Gastroesophageal sphincter (tissue), 4 donors: ENCODE measurements around the gene NHP2. TPM values are rescaled to one million over a fixed set of nuclear protein-coding genes. Genes with fewer than 3 reads are reported as not detected.
"Not testable (repeated sequence)": the region's sequence is repeated elsewhere in the genome, so short reads cannot be mapped to it uniquely, and the experiment has no call there.

ENCODE experiments used
- ATAC-seq: fragments of 150-250 bp; one replicate; pipeline ENCODE4 v1.9.1; 2016; ENCODE audit warnings: mild to moderate bottlenecking, moderate library complexity
- H3K27ac ChIP-seq, 4 donors: fragments of 200-600 bp; sonication (generic) in 3 of 4; 1 replicate in 3 of 4; 2 replicates in 1 of 4; pipeline ENCODE4 v1.5.1; 2016 to 2019
- H3K27me3 ChIP-seq: fragments of 200-600 bp; sonication (generic); one replicate; pipeline ENCODE4 v1.5.1; 2019
- H3K36me3 ChIP-seq, 2 donors: fragments of 200-600 bp; sonication (generic); one replicate each; pipeline ENCODE4 v1.5.1; 2019; ENCODE audit warnings: control low read depth in 1 of 2
- H3K4me1 ChIP-seq, 3 donors: fragments of 200-600 bp; sonication (generic); 1 replicate in 2 of 3; 2 replicates in 1 of 3; pipeline ENCODE4 v1.5.1; 2016 to 2019; ENCODE audit warnings: control low read depth in 2 of 3
- H3K4me3 ChIP-seq, 2 donors: fragments of 200-600 bp; sonication (generic); one replicate each; pipeline ENCODE4 v1.5.1; 2019; ENCODE audit warnings: mild to moderate bottlenecking in 1 of 2, moderate library complexity in 1 of 2
- H3K9me3 ChIP-seq, 3 donors: fragments of 200-600 bp; sonication (generic); one replicate each; pipeline ENCODE4 v1.5.1; 2017 to 2019; ENCODE audit warnings: control low read depth in 2 of 3
- EP300 ChIP-seq: sonication (generic); formaldehyde crosslinking; IDR thresholded peaks from one replicate; pipeline ENCODE4 v1.6.1; 2017; ENCODE audit warnings: antibody characterized with exemption, mild to moderate bottlenecking
- POLR2A ChIP-seq, 2 donors: fragments of 450-650 bp; IDR thresholded peaks; one replicate each; pipeline ENCODE4 v1.6.1; 2017; ENCODE audit warnings: antibody characterized with exemption in 2 of 2, mild to moderate bottlenecking in 2 of 2, moderate library complexity in 1 of 2
- POLR2AphosphoS5 ChIP-seq: sonication (generic); formaldehyde crosslinking; IDR thresholded peaks from one replicate; pipeline ENCODE4 v1.6.1; 2017; ENCODE audit warnings: antibody characterized with exemption
- WGBS, 2 donors: methylation state at CpG; one replicate each; pipeline ENCODE4 v1.1.5; 2018; ENCODE audit warnings: low coverage in 1 of 2; 5-methylcytosine and 5-hydroxymethylcytosine counted together
- total RNA-seq, 4 donors: library from RNA; depleted of rRNA; stranded (reverse); fragments of >200 nt; gene quantifications; one replicate each; pipeline ENCODE4 v1.1.0, GENCODE V29; 2016
- TF ChIP-seq, protein P1 (sequence below), 4 experiments: fragments of 200-600 bp in 2 of 4; fragments of 450-650 bp in 2 of 4; sonication (generic) in 1 of 4; IDR thresholded peaks; one replicate each; pipeline ENCODE4 v1.5.1; 2017 to 2019; ENCODE audit warnings: antibody characterized with exemption in 4 of 4, mild to moderate bottlenecking in 2 of 4, moderate library complexity in 2 of 4

NHP2 gene
- total RNA-seq, 4 donors from 2014 or later, result 192 to 253 (median 218) TPM

- Histone ChIP-seq H3K9me3 (no peaks in the 10 kb centered on the region), H3K4me3 (no peak overlapping the region), H3K36me3 (no peaks in the 10 kb centered on the region), H3K27me3 (no peaks in the 10 kb centered on the region), H3K4me1 (peaks cover 0 to 6% (median 0%) of the 10 kb centered on the region in 3 donors), H3K27ac (no peak overlapping the region)
- no peak for ATAC-seq
- WGBS, 2 donors, result 72 to 73% methylated on average over 5 to 12 of the region's 12 CpGs
- TF ChIP-seq POLR2AphosphoS5, result no peak
- TF ChIP-seq POLR2A (IDR thresholded peaks at IDR 0.05), result no peak
- no peak for TF ChIP-seq EP300
- TF ChIP-seq, protein P1, sequence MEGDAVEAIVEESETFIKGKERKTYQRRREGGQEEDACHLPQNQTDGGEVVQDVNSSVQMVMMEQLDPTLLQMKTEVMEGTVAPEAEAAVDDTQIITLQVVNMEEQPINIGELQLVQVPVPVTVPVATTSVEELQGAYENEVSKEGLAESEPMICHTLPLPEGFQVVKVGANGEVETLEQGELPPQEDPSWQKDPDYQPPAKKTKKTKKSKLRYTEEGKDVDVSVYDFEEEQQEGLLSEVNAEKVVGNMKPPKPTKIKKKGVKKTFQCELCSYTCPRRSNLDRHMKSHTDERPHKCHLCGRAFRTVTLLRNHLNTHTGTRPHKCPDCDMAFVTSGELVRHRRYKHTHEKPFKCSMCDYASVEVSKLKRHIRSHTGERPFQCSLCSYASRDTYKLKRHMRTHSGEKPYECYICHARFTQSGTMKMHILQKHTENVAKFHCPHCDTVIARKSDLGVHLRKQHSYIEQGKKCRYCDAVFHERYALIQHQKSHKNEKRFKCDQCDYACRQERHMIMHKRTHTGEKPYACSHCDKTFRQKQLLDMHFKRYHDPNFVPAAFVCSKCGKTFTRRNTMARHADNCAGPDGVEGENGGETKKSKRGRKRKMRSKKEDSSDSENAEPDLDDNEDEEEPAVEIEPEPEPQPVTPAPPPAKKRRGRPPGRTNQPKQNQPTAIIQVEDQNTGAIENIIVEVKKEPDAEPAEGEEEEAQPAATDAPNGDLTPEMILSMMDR (IDR thresholded peaks at IDR 0.05), result no peak
Observed at GRCh38 chr5:178199581-178200434, 46.1 kb upstream of the NHP2 start.

DNA sequence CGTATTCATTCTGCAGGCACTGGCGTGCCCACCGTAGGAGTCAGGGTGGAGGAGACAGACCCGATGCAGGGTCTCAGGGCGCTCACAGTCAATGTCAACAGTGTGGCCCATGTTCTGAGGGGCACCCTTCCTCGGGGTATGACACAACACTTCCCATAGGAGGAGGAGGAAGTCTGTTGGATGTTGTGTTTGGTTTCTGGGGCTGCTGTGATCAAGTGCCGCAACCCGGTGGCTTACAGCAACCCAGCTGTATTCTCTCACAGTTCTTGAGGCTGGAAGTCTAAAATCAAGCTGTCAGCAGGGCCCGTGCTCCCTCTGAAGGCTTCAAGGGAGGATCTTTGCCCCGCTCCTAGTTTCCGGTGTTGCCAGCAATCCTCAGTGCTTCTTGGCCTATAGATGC lies 45.0 kb upstream of the NHP2 start:
- H3K36me3 ChIP-seq, result no peaks in the 10 kb centered on the region
- ATAC-seq, result no peak
- peaks cover 7% of the 10 kb centered on the region for H3K27me3 ChIP-seq
- WGBS, 2 donors, result 72 to 88% methylated on average over 3 to 8 of the region's 11 CpGs
- H3K9me3 ChIP-seq, result no peaks in the 10 kb centered on the region
- H3K4me3 ChIP-seq, result no peak overlapping the region
- TF ChIP-seq EP300 (no peak), POLR2AphosphoS5 (no peak), POLR2A (IDR thresholded peaks at IDR 0.05) (no peak)
- TF ChIP-seq, protein P1 (IDR thresholded peaks at IDR 0.05), result no peak
- peaks cover 0 to 3% (median 0%) of the 10 kb centered on the region in 3 donors for H3K4me1 ChIP-seq
- no peak overlapping the region for H3K27ac ChIP-seq

DNA sequence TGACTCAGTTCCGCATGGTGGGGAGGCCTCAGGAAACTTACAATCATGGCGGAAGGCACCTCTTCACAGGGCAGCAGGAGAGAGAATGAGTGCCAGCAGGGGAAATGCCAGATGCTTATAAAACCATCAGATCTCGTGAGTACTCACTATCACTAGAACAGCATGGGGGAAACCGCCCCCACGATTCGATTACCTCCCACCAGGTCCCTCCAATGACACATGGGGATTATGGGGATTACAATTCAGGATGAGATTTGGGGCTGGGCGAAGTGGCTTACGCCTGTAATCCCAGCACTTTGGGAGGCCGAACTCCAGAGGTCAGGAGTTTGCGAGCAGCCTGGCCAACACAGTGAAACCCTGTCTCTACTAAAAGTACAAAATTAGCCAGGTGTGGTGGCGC lies 44.5 kb upstream of the NHP2 start:
- ATAC-seq, H3K4me1 ChIP-seq, H3K9me3 ChIP-seq, H3K27ac ChIP-seq, H3K4me3 ChIP-seq, H3K36me3 ChIP-seq: not testable (repeated sequence)
- WGBS, 2 donors, result 70 to 82% methylated on average over 4 to 9 of the region's 11 CpGs
- peaks cover 12% of the 10 kb centered on the region for H3K27me3 ChIP-seq

- ATAC-seq, result no peak
- TF ChIP-seq, protein P1 (IDR thresholded peaks at IDR 0.05), result peak in 1 of 4 experiments; percentile 26
- no peak for TF ChIP-seq POLR2AphosphoS5
- no peak overlapping the region for H3K27ac ChIP-seq
Observed at GRCh38 chr5:178196986-178197385, 43.3 kb upstream of the NHP2 start.

GRCh38 chr5:178196281-178196812 lies 42.7 kb upstream of the NHP2 start:
- Histone ChIP-seq H3K4me3 (no peak overlapping the region), H3K36me3 (no peaks in the 10 kb centered on the region), H3K4me1 (no peaks in the 10 kb centered on the region), H3K27me3 (peaks cover 21% of the 10 kb centered on the region), H3K27ac (no peak overlapping the region), H3K9me3 (no peaks in the 10 kb centered on the region)
- TF ChIP-seq POLR2AphosphoS5, result no peak
- no peak for TF ChIP-seq POLR2A (IDR thresholded peaks at IDR 0.05)
- TF ChIP-seq, protein P1 (IDR thresholded peaks at IDR 0.05), result no peak
- no peak for TF ChIP-seq EP300
- ATAC-seq, result no peak
- WGBS, 2 donors, result 67 to 74% methylated on average over 3 to 7 of the region's 7 CpGs

More at GRCh38 chr5:178196986-178197385, 43.3 kb upstream of the NHP2 start:
- Histone ChIP-seq H3K36me3 (no peaks in the 10 kb centered on the region), H3K9me3 (no peaks in the 10 kb centered on the region), H3K4me1 (no peaks in the 10 kb centered on the region), H3K27me3 (peaks cover 19% of the 10 kb centered on the region), H3K4me3 (no peak overlapping the region)
- 86% methylated on average over 5 of the region's 8 CpGs; no CpG with 5 or more reads in 1 of the 2 donors for WGBS, 2 donors
